Hepatocyte (in vitro differentiated cells): ENCODE results near the gene BPI.

Experiments
- EZH2 ChIP-seq: fragments of 200-600 bp; sonication (generic); IDR thresholded peaks from 2 replicates; pipeline ENCODE4 v1.6.1; 2016; ENCODE audit warnings: antibody characterized with exemption, mild to moderate bottlenecking, borderline replicate concordance
- TF ChIP-seq, protein P1 (sequence below): fragments of 200-600 bp; sonication (generic); IDR thresholded peaks from 2 replicates; pipeline ENCODE4 v1.5.1; 2016; ENCODE audit warnings: antibody characterized with exemption, mild to moderate bottlenecking; ENCODE audit not compliant: poor library complexity

DNA sequence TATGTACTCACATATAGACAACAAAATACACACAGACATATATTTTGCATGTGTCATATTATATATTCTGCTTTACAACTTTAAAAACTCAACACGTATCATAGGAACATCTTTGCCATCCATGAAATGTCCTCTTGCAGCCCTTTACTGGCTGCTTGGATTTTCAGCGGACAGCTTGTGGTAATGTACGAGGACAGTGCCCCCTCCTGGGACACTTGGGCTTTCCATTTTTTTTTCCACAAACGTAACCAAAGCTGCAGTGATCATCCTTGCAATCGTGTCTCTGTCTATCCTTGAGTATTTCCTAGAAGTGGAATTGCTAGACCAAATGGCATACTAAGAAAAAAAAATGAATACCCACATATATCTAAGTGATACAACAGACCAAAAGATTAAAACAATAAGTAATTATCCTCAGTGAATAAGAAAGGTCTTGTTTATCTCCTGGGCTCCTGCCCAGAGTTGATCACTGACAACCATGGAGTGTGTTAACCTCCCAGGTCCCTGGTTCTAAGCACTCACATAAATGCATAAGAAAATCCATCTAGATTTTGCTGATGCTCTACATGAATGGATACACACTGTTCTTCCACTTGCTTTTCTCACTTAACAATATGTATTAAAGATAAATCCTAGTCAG is 18.1 kb downstream of the BPI start:
- TF ChIP-seq, protein P1, sequence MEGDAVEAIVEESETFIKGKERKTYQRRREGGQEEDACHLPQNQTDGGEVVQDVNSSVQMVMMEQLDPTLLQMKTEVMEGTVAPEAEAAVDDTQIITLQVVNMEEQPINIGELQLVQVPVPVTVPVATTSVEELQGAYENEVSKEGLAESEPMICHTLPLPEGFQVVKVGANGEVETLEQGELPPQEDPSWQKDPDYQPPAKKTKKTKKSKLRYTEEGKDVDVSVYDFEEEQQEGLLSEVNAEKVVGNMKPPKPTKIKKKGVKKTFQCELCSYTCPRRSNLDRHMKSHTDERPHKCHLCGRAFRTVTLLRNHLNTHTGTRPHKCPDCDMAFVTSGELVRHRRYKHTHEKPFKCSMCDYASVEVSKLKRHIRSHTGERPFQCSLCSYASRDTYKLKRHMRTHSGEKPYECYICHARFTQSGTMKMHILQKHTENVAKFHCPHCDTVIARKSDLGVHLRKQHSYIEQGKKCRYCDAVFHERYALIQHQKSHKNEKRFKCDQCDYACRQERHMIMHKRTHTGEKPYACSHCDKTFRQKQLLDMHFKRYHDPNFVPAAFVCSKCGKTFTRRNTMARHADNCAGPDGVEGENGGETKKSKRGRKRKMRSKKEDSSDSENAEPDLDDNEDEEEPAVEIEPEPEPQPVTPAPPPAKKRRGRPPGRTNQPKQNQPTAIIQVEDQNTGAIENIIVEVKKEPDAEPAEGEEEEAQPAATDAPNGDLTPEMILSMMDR, result peak; percentile 80
- TF ChIP-seq EZH2, result no peak
